HG02970 (cell line): Measurements from ENCODE around the gene HTRA1.

Experiments
- ATAC-seq: cut with Tn5 transposase; IDR thresholded peaks from one replicate; pipeline ENCODE4 v1.9.1; 2021; ENCODE audit warnings: mild to moderate bottlenecking, moderate library complexity, moderate number of reproducible peaks; ENCODE audit not compliant: unreplicated experiment, low FRiP score

HTRA1 gene

DNA sequence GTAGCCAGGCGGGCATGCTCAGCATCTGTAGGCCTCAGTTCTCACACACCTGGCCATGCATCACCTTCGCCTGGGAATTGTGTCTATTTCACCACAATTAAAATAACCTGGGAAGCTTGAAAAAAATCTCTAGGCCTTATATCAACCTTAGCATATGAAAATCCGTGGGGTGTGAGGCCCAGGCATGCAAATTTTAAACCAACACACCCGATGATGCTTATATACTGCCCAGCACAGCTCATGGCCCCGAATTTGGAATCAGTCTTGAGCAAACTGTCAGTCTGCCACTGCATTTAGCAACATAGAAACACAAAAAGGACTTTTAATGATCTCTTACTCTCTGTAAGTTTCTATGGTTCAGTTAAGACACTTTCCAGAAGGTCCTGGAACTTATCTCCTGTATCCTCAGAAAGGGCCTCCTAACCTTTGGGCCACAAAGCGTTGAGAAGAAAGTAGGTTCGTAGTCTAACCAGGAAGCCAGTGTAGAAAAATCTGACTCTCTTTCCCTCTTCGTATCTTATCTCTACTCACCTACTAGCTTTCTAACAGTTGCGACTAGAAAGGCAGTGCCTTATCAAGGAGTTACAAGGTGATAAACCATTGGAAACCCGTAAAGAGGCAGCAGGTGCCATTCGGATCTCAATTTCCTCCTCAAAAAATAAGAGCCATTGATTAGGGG lies 87.2 kb downstream of the HTRA1 start:
- no peak for ATAC-seq

DNA sequence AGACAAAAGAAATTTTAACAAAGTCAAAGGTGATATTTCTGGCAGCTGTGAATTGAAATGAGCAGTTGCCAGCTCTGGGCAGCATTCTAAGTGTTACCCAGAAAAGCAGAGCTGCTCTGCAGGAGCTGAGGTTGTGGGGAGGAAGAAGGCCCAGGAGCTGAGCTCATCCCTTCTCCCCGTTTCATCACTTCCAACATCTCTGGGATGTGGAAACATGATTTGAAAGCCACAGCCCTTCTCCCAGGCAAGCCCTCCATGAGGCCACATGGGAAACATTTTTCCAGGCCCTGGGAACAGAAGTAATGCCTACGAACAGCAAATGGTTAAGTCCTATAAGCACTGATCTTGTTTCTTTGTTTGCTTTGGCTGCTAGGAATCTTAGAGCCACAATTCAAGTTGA lies 88.3 kb downstream of the HTRA1 start:
- ATAC-seq: no peak

- no peak for ATAC-seq
These were observed 89.1 kb downstream of the HTRA1 start for GRCh38 chr10:122550427-122550826.

DNA sequence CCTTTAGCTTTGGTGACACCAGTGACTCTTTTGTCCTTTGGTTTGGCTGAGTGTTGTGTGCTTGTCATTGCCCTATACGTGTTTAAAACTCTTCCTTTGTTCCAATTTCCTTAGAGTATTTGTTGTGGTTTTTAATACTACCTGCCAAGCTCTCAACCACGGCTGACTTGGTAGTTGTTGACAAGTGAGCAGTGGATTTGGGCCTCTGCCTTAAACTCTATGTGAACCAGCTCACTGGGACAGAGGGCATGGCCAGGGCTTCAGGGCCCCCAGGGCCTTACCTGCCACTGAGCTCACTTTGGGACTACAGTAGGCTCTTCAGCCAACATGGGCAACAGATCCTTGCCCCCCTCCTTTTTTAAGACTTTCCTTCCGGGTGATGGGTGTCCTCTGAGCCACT lies 89.6 kb downstream of the HTRA1 start:
- ATAC-seq: no peak

DNA sequence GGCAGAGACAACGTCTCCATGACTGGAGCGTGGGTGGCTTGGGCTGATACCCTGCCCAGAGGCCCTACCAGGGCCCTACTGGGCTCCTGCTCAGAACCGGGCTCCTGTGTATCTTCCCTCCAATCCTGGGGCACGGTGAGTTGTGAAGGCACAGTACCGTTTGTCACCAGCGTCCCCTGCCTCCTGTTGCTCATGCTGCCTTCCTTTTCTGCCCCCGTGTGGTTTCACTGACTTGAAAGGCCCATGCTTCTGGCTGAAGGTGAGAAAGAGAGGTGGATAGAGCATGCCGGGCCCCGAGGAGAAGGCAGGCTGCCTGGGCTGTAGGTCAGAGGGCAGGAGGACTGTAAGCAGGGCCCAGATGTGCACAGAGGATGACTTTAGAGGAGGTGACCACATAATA lies 90.1 kb downstream of the HTRA1 start:
- no peak for ATAC-seq

- no peak for ATAC-seq
These were observed 92.0 kb downstream of the HTRA1 start for GRCh38 chr10:122553341-122553740.

GRCh38 chr10:122554131-122555036 lies 93.0 kb downstream of the HTRA1 start:
- no peak for ATAC-seq

DNA sequence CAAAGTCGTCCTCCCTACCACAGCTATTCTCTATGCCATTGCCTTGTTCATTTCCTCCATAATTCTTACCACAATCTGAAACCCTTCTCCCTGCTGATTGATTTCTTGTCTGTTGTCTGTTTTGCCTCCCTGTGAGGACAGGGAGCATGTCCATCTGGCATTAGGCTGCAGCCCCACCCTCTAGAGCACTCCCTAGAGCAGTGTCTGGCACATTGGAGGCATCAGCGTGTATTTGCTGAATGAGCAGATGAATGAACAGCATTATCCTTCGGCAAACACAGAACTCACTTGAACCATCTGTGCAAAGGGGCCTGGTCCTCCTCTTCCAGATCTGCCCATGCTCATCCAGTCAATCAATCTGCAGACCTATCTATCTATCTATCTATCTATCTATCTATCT lies 94.1 kb downstream of the HTRA1 start:
- ATAC-seq: no peak

DNA sequence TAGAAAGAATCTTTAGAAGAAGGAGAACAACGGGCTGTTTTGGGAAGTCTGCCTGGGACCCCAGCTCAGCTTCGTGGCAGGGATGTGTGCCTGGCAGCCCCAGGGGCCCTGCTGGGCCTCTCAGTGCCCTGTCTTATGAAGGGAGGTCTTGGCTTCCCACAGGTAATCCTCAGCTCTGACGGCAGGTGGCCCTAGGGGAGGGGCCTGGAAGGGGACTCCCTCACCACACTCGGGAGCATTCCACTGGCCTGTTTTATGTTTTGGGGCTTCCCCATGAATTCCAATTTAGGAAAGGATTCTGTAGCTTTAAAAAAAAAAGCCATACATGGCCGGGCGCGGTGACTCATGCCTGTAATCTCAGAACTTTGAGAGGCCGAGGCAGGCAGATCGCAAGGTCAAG lies 96.2 kb downstream of the HTRA1 start:
- ATAC-seq: no peak

DNA sequence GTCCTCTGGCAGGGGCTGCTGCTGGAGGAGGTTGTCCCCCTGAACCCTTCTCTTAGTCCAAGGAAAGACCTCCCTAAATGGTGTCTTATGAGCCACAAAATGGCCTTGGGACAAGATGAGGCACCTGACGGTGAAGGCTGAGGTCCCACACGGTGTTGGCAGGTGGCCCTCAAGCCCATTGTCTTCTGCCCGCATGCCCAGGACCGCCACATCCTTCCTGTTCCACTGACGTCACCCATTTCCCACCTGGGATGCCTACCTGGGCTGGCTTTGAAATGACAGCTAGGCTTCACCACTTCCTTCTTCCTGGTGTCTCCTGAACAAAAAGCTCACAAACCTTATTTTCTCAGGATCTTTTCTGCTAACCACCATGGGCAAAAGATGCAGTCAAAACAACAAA lies 97.1 kb downstream of the HTRA1 start:
- ATAC-seq: no peak

- no peak for ATAC-seq
These were observed 97.9 kb downstream of the HTRA1 start for GRCh38 chr10:122559228-122559627.

DNA sequence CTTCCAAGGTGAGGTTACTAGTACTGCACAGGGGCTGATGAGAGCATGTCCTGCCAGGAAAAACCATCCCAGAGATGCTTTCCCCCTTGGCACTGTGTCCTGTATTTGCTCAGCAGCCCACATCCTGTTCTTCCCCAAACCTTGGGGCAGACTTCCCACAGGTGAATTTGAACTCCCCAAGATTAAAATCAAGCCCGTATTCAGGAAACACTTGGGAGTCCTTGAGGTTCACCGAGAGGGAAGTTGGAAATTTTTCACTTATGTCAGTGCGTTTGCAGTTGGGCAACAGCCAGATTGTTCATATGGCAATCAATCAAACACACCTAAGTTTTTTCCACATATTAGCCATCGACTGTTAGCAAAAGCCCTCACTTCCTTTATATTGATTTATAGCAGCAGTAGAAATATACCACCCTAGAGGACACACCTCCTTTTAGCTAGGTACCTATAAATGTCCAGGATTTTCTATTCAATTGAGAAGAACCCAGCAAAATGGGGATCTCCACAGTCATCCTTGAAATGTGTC lies 99.0 kb downstream of the HTRA1 start, which contains the start of gene DMBT1:
DMBT1 (plus strand) TSS at position 476 of the 526 bp plus-strand sequence; CDS start at position 493, 17 bp downstream.
- ATAC-seq: no peak

DNA sequence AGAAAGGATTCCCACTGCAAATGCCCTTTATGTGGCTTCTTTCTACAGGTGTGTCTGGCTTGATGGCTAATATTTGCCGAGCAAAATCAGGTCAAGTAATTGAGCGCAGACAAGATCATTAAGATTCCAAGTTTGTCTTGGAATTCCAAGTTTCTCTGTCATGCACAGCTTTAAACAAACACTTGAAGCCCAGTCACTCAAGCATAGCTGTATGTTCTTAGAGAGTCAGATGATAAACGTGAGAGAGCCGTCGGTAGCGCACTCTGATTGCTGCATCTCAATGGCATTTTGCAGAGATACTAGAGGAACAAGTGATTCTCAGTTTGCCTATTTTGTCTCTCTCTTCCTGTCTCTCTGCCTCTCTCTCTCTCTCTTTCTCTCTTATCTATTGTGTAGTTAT lies 99.9 kb downstream of the HTRA1 start:
- no peak for ATAC-seq

- no peak for ATAC-seq
These were observed 100.4 kb downstream of the HTRA1 start for GRCh38 chr10:122561792-122562191.
